Posterior vena cava (tissue), 2 donors: ENCODE data around the gene MMP24OS. TPM values are rescaled to one million over a fixed set of nuclear protein-coding genes. Genes with fewer than 3 reads are reported as not detected.
A peak's percentile ranks its signal among the peaks of the same experiment; 100 is the strongest.
"Not testable (repeated sequence)": the region's sequence is repeated elsewhere in the genome, so short reads cannot be mapped to it uniquely, and the experiment has no call there.

Source experiments
- DNase-seq: peaks from one replicate; pipeline ENCODE4 v3.0.0-alpha.2; 2020; ENCODE audit warnings: low spot score
- intact Hi-C, 2 donors: fragments of 100-400 bp; cut with DNase I; formaldehyde crosslinking; loops; one replicate each; pipeline versions ENCODE4 v1.14.1 to v1.14.2; 2022 to 2023
- total RNA-seq, 2 donors: library from RNA; stranded (reverse); fragmentation: NEBNext Ultra II Directional; extraction: Animal tissue kit (Norgen Biotek cat#: 25700); gene quantifications; one replicate each; pipeline ENCODE4 v1.2.1, GENCODE V29; 2021
- donor health status: DM: yes; HTN: yes; CAD: no.
- donor health status: DM: yes; HTN: yes; CAD: no.

MMP24OS gene
- total RNA-seq, 2 donors from 2014 or later = 40.4 to 54.6 TPM

GRCh38 chr20:35263532-35264341, 14.2 kb downstream of the MMP24OS start:
- no peak for DNase-seq
- intact Hi-C loops = no loop called here

GRCh38 chr20:35262731-35263531, 15.0 kb downstream of the MMP24OS start:
- intact Hi-C loops, DNase-seq: not testable (repeated sequence)

- DNase-seq, intact Hi-C loops: not testable (repeated sequence)
These were observed 15.6 kb downstream of the MMP24OS start for GRCh38 chr20:35262321-35262720.

- intact Hi-C loops = loop anchor here in 1 of 2 donors (1.0 kb wide), 1 partner anchor 29 kb away; no protein-coding TSS in a partner anchor
- no peak for DNase-seq
These were observed 17.5 kb downstream of the MMP24OS start for GRCh38 chr20:35260426-35260825.

- DNase-seq = no peak
- intact Hi-C loops = no loop called here
These were observed 20.6 kb downstream of the MMP24OS start for GRCh38 chr20:35257175-35257909.

- DNase-seq = peak; percentile 83
- intact Hi-C loops = no loop called here
These were observed 23.4 kb downstream of the MMP24OS start for GRCh38 chr20:35254448-35254999.

- intact Hi-C loops = no loop called here
- peak; percentile 32 for DNase-seq
These were observed 24.9 kb downstream of the MMP24OS start for GRCh38 chr20:35253010-35253409.

- intact Hi-C loops = not testable (repeated sequence)
- DNase-seq = peak; percentile 17
These were observed 25.3 kb downstream of the MMP24OS start for GRCh38 chr20:35252598-35252997.

- no peak for DNase-seq
- intact Hi-C loops = no loop called here
These were observed 25.9 kb downstream of the MMP24OS start for GRCh38 chr20:35252037-35252461.

GRCh38 chr20:35251613-35251940, 26.3 kb downstream of the MMP24OS start:
- DNase-seq = no peak
- intact Hi-C loops = no loop called here

- DNase-seq = peak; percentile 14
- intact Hi-C loops = loop anchor here in 1 of 2 donors (5.0 kb wide), 1 partner anchor 1212 kb away; no protein-coding TSS in a partner anchor
These were observed 29.1 kb downstream of the MMP24OS start for GRCh38 chr20:35248641-35249475.

GRCh38 chr20:35246723-35247122, 31.2 kb downstream of the MMP24OS start:
- peak; percentile 61 for DNase-seq
- intact Hi-C loops = loop anchor here in 1 of 2 donors (5.0 kb wide), 1 partner anchor 1209 kb away; no protein-coding TSS in a partner anchor

- no peak for DNase-seq
- intact Hi-C loops = no loop called here
These were observed 33.9 kb downstream of the MMP24OS start for GRCh38 chr20:35243986-35244385.

- no peak for DNase-seq
- intact Hi-C loops = no loop called here
These were observed 34.6 kb downstream of the MMP24OS start for GRCh38 chr20:35243317-35243716.

- intact Hi-C loops = no loop called here
- no peak for DNase-seq
These were observed 37.1 kb downstream of the MMP24OS start for GRCh38 chr20:35240811-35241293.

GRCh38 chr20:35240083-35240810, 37.7 kb downstream of the MMP24OS start:
- intact Hi-C loops = no loop called here

GRCh38 chr20:35238735-35239134, 39.2 kb downstream of the MMP24OS start:
- no peak for DNase-seq
- intact Hi-C loops = no loop called here

More at GRCh38 chr20:35240083-35240810, 37.7 kb downstream of the MMP24OS start:
- no peak for DNase-seq

- intact Hi-C loops = no loop called here
- no peak for DNase-seq
These were observed 39.8 kb downstream of the MMP24OS start for GRCh38 chr20:35238170-35238569.
